HTR-8/SVneo (cell line): ENCODE data around the gene CAV1.
"Not testable (repeated sequence)": the region's sequence is repeated elsewhere in the genome, so short reads cannot be mapped to it uniquely, and the experiment has no call there.

Experiments
- DNase-seq: peaks from one replicate; pipeline ENCODE4 v3.0.0; 2011; ENCODE audit warnings: low spot score, mixed read lengths; ENCODE audit not compliant: insufficient read length
- FAIRE-seq: peaks from 2 replicates; lab custom pipeline; 2011; peaks lifted over from hg19 to GRCh38; lab: Jason Lieb, UNC

The CAV1 gene

GRCh38 chr7:116576350-116577319 is 51.8 kb downstream of the CAV1 start:
- FAIRE-seq, result no peak

GRCh38 chr7:116577320-116577871 is 52.6 kb downstream of the CAV1 start:
- DNase-seq (no peak), FAIRE-seq (no peak)

More at GRCh38 chr7:116576350-116577319, 51.8 kb downstream of the CAV1 start:
- peak; percentile 25 for DNase-seq

GRCh38 chr7:116578526-116578925 is 53.7 kb downstream of the CAV1 start:
- no peak for DNase-seq
- no peak for FAIRE-seq

GRCh38 chr7:116579322-116579721 is 54.5 kb downstream of the CAV1 start:
- no peak for FAIRE-seq
- no peak for DNase-seq

GRCh38 chr7:116579835-116580234 is 55.0 kb downstream of the CAV1 start:
- no peak for DNase-seq
- FAIRE-seq, result no peak

GRCh38 chr7:116582164-116582732 is 57.4 kb downstream of the CAV1 start:
- DNase-seq, result no peak
- no peak for FAIRE-seq

GRCh38 chr7:116582806-116583444 is 58.1 kb downstream of the CAV1 start:
- peak; percentile 18 for DNase-seq
- FAIRE-seq, result no peak

GRCh38 chr7:116583653-116584052 is 58.8 kb downstream of the CAV1 start:
- FAIRE-seq (no peak), DNase-seq (no peak)

- no peak for DNase-seq
- no peak for FAIRE-seq
Observed at GRCh38 chr7:116584721-116585120, 59.9 kb downstream of the CAV1 start.

- FAIRE-seq, result no peak
- DNase-seq, result no peak
Observed at GRCh38 chr7:116585392-116585791, 60.6 kb downstream of the CAV1 start.

GRCh38 chr7:116585967-116586366 is 61.1 kb downstream of the CAV1 start:
- DNase-seq (no peak), FAIRE-seq (no peak)

- DNase-seq, FAIRE-seq: not testable (repeated sequence)
Observed at GRCh38 chr7:116587200-116587599, 62.4 kb downstream of the CAV1 start.

- DNase-seq (no peak), FAIRE-seq (no peak)
Observed at GRCh38 chr7:116588225-116588624, 63.4 kb downstream of the CAV1 start.

GRCh38 chr7:116588641-116589594 is 64.1 kb downstream of the CAV1 start:
- DNase-seq, result peak; percentile 18
- FAIRE-seq, result no peak

- no peak for FAIRE-seq
- no peak for DNase-seq
Observed at GRCh38 chr7:116591202-116592040, 66.6 kb downstream of the CAV1 start.

- DNase-seq (no peak), FAIRE-seq (no peak)
Observed at GRCh38 chr7:116592041-116592355, 67.2 kb downstream of the CAV1 start.

- FAIRE-seq (no peak), DNase-seq (no peak)
Observed at GRCh38 chr7:116592445-116592844, 67.6 kb downstream of the CAV1 start.

- no peak for DNase-seq
- no peak for FAIRE-seq
Observed at GRCh38 chr7:116593359-116594075, 68.7 kb downstream of the CAV1 start.
